HG03103 (cell line): ENCODE measurements around the gene CEND1.

Source experiments
- ATAC-seq: cut with Tn5 transposase; IDR thresholded peaks from one replicate; pipeline ENCODE4 v1.9.1; 2021; ENCODE audit warnings: low read depth; ENCODE audit not compliant: unreplicated experiment

The CEND1 gene

DNA sequence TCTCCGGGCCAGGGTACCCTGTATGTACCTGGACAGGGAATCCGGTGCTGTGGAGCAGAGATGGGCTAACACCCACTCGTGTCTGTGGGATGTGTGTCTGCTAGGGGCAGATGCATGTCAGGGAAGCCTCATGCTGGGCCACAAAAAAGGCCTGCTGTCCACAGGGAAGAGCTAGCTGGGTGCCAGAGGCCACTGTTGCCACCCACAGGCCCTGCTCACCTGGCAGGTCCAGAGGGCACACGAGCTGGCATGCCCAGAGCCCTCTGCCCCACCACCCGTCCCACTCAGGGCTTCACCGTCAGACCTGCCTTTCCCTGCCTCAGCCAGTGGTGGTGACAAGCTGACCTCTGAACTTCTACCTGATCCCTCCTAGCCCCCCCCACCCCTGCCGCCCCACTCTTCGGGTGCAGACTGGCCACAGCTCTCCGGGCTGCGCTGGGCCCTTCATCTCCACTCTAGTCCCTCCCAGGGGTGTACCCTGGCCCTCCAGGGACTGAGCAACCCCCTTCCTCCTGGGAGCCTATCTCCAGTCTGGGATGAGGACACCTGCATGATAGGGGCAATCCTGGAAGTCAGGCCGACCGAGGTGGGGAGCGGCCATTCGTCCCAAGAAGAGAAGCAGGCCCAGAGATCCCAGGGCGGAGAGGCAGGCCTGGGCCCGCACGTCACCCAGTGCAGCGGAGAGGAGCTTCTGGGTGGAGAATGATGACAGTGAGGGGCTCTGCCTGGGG is 6.8 kb upstream of the CEND1 start:
- ATAC-seq = no peak

DNA sequence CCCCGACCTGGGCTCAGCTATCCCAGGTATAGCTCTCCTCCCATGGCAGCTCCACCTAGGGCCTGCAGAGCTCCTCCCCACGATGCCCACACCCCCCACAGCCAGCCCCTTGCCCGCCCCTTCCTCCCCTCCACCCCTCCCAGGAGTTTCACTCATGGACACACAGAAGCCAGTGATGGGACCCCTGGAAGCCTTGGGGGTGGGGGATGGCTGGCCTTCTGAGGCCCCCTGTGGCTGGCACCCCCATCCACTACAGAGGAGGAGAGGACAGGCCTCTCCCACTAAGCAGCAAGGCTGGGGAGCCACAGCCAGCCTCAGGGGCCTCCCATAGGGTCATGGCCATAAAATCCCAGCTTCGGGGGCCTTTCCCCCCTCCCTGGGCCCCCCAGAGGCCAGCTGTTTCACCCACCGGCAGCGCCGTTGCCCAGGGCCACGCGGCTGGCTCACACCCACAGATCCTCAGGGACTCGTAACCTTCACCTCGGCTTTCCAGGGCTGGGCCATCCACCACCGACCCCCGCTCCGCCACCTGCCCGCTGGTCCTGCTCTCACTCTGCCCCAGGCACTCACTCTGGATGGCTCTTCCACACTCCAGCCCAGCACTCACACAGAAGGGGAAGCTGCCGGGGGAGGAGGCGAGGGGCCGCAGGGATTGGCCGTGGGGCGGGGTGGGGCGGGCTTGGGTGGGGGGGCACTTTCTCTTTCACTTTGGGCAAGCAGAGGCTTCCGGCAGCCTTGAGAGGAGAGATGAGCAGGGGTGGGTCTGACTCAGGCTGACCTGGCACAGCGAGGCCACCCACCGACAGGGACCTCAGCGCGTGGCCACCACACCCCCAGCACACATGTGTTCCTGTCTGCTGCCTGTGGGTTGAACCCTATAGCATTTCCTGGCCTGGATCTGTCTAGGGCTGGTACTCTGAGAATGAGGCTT is 6.0 kb upstream of the CEND1 start:
- no peak for ATAC-seq

DNA sequence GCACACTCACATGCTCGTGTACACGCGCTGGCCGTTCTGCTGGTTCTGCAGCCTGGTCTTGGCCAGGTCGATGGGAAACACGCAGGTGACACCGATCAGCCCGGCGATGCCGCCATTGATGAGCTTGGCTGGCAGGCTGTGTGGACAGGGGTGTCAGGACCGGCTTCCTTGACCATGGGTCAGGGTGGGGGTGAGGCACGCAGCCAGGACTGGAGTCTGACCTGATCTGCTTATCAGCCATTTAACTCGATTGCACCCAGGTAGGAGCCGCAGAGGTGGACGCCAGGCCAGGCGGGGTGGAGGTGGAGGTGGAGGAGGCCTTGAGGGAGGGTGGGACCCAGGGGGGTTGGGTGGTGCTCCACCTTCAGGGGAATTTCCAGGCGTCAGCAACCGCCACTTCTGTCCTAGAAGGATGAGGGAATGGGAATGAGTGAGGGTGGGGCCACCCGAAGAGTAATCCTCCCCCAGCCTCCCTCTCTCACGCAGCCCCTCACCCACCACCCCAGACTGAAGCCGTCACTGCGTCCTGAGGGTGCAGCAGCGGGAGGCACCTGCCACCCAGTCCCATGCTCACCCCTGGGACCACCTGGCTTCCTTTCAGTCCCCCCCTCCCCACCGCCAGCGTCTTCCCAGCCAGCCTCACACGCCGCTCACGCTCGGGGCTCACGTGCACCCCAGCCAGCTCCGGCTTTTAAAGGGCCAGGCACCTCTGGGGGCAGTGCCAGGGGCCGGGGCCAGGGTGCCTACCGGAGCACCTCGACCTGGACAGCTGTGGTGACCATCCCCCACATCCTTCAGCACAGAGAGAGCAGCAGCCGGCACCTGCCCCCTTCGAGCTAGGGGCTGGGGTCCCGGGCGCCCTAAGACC is 5.1 kb upstream of the CEND1 start:
- ATAC-seq = no peak

DNA sequence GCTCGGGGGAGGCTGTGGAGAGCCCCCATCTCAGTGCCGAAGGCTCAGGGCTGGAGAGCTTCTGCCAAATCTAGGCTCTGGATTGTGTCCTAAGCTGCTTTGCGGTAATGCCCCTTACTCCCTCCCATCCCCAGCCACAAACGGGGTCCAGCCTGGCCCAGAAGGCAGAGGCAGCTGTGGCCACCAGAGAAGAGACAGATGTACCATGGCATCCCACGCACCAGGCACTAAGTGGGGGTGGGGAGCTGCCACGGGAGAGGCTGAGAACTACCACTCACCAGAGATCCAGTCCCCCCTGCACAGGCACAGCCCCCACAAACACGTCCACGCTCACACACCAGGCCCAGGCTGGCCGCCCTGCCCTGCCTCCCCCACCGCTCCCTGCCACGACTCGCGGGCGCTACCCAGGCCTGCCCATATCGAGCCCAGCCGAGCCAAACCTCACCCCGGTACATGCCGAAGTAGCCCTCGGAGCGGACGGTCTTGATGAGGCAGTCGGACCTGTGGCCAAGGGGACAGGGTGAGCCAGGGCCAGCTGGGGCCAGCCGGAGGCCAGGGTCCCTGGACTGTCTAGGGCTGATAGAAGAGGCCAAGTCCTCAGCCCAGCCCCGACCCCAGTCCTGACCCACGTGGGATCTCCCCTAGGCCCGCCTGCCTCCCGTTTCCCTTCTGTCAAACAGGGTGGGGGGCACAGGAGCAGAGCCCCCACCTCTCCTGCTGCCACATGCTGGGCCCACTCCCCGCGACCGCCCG is 4.3 kb upstream of the CEND1 start:
- ATAC-seq = no peak

DNA sequence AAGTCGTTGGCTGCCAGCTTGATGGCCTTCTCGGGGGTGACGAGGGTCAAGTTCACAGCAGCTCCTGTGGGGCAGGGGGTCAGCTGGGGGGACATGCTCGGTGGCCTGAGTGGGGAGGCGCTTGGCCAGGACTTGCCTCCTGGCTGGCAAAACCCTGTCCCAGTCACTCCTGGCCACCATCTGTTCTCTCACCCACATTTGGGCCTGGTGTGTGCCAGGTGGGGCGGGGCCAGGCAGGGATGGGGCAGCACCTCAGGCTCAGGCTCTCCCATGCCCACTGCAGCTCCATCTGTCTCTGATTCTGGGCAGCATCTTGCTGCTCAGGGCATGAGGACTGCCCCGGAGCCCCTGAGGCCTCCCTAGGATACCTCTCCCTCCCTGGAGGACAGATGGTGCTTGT is 3.7 kb upstream of the CEND1 start:
- ATAC-seq = no peak

DNA sequence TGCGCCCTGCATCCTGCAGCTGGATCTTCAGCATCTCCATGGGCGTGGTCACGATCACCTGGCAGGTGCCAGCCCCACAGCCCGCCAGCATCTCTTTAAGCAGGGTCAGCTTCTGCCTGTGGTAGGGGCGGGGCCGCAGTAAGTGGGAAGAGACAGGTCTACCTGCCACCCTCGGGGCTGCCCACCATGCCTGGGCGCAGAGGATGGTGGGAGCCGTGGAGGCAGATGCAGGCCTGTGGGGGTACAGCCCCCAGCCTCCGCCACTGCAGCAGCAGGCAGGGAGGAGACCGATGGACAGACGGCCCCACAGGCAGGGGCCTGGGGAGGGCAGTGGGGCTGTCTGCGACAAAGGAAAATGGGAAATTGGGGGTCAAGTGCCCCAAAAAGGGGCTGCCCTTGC is 3.0 kb upstream of the CEND1 start:
- ATAC-seq = no peak

DNA sequence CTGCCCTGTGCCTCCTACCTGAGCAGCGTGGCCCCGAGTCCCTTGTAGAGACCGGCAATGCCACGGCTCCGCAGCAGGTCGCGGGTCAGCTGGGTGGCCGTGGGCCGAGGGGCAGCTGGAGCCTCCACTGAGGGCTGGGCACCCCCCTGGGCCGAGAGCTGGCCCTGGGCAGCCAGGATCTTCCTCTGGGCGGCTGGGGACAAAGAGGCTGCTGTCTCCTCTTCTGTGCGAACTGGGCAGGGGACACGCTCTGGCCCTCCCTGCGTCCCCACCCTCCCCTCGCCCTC is 2.6 kb upstream of the CEND1 start:
- no peak for ATAC-seq

DNA sequence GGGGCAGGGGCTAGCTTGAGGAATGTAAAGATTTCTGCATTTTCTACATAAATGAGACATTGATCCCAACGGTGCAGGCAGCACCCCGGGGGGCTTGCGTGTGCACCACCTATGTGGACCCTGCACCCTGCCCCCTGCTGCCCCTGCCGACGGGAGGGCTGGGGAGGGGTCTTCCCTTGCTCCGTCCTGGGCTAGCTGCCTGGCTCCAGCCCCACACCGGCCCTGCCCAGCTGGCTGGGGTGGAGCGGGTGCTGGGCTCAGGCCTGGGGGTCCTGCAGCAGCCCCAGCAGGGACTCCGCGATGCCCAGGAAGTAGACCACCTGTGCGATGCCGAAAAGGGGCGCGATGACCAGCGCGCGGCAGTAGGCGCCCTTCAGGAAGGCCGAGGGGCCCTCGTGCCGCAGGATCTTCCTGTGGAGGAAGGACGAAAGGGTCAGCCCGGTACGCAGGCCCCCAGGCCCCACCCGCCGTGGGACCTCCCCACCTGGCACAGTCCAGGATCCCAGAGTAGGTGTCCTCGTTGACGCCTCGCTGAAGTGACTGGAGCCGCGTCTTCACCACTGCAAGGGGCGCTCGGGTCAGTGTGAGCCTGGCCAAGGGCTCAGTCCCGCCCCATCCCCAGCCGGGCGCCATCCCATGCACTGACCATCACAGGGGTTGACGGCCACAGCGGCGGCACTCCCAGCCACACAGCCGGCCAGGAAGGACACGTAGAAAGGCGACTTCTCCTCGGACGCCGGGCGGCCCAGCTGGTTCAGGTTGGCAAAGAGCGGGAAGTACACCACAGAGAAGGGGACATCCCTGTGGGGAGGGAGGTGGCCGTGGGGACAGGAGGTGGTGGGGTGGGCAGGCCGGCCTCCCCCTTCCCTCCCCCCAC is 2.0 kb upstream of the CEND1 start:
- no peak for ATAC-seq

DNA sequence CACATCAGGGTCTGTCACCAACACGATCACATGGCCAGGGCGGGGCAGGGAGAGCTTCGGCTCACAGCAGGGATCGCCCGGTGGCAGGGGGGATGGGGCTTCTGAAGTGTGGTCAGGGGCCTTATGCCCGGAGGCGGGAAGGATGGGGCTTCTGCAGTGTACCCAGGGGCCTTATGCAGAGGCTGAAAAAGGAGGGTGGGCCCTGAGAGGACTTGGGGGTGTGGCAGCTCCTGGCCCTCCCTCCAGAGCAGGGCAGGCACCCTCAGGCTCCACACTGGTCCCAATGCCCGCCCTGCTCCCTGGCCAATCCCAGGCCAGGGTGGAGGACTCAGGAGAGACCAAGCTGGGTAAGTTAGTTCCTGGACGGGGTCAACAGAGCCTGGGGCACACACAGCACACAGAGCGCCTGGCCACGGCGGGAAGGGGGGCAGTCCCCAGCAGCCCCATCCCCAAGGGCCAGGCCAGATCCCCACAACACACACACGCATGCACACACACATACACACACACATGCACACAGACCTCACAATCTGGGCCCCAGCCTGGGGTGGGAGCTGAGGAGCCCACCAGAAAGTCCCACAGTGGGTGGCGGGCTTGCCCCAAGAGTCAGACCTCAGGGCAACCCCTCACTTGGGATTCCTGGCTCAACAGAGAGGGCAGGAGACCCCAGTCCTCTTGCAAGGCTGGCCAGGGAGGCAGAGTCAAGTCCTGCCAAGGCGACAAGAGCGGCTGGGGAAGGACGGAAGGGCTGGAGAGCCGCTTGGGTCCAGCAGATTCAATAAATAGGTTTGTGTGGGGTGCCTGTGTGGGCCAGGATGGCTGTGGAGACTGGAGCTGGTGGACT is 1.1 kb upstream of the CEND1 start:
- no peak for ATAC-seq

DNA sequence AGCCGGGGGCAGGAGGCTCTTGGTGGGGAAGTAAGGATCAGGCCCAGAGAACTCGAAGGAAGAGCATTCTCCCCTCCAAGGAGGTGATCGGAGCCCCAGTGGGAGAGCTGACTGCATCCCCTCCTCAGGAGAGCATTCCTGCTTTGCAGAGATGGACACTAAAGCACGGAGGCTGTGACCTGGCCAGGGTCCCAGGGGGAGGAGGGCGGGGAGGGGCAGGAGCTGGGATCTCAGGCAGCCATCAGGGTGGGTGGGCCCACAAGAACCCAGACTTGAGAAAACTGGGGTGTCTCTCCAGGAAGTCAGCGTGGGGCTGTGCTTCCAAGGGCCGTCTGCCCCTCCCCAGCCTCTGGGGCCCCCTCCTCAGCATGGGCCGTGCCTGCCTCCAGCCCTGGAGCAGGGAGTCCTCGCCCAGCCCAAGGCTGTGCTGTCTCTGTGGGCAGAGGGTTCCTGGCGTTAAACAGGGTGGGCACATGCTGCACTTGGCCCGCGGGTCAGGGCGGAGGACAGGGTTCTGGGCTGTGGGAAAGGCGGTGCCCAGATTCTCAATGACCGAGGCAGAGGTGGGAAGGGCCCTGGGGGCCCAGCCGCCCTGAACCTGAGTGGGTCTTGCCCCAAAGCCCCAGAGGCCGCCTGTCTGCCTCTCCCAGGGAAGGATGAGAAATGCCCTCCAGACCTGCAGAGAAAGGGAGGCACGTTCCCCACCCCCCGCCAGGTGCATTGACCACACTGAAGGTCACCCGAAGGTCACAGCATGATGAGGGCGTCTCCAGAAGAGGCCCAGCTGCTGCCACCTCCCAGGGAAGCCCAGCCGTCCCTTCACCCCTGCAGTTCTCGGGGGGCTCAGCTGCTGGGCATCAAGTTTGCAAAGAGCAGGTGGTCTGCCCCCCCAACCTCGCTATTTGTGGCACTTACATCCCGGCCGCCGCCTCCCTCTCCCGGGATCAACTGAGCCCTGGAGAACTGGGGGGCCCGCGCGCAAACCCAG is 643 bp downstream of the CEND1 start:
- ATAC-seq = no peak

DNA sequence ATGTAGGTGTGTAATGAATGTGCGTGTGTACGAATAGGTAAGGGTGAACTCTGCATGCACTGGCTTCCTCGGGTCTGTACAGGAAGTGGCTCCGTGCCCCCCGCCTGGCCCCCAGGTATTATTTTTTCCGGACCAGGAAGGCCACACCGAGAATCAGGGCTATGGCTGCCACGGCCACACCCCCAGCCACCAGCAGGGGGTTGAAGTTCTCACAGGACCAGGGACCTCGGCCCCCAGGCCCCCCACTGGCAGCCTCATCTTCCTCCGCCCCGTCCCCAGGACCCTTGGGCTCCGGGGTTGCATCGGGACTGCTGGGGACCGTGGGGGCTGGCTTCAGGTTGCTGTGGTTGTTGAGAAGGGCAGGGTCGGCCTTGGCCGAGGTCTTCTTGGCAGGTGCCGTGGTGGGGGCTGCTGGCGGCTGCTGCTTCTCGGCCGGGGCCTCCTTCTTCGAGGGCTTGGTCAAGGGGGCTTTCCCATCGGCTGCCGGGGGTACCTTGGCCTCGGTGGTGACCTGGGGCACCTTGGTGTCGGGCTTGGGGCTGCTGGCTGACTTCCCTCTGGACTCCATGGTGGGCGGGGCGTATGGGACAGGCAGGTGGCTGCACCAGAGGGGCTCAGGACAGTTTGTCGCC is 1.8 kb downstream of the CEND1 start:
- no peak for ATAC-seq

DNA sequence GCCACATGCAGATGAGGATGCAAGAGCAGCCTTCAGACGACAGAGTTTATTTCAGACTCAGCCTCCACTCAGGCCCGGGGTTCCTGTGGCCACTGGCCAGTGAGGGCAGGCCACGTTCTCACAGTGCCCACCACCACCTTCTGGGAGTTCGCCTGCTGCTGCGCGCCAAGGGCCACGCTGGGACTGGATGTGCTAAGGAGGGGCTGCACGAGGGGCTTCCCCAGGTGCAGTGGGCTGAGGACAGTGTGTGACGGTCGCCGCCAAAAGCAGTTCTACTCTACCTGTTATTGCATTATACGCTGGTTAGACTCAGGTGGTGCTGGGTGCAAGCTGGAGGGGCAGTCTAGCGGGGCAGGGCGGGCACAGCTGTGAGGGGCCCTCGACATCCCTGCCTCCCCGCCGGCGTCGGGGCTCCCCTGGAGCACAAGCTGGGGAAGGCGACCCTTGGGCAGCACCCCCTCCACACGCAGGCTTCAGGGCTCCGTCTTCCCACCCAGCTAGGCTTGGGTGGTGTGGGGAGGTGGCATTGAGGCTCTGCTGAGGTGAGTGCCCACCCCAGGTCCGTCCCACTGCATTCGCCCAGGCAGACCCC is 2.7 kb downstream of the CEND1 start:
- no peak for ATAC-seq

DNA sequence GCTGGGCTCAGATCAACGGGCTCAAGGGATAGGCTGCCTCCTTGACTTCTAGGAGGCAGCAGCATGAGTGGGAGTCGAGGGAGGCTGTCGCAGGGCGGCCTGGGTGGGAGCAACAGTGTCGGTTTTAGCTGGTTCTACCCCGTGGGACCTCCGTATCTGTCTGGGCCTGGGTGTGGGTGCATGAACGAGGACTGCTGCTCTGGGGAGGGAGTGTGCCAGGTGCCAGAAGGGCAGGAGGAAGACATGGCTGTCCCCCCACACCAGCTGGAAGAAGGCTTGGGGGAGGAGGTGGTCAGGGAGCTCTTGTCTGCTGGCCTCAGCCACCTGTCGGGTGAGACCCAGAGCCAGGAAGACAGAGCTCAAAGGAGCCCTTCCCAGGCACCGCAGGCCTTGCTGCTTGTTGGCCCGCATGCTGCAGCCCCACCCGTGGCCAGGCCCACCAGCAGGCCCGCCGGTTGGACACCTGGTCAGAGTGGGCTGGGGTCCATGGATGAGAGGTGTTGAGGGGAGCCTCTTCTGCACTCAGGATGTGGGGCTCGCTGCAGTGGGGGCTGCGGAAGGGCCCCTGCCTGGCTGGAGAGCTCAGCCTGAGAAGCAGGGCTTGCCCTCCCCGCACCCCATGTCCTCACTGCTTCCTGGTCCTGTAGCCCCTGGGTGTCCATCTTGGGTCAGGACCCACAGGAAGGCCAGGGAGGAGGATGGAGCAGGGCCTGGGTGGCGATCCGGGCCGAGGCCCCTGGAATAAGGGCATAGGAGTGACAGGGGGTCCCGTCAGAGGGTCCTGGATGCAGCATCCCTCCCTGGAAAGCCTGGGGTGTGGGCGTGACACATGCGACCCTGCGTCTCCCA is 3.4 kb downstream of the CEND1 start:
- no peak for ATAC-seq

DNA sequence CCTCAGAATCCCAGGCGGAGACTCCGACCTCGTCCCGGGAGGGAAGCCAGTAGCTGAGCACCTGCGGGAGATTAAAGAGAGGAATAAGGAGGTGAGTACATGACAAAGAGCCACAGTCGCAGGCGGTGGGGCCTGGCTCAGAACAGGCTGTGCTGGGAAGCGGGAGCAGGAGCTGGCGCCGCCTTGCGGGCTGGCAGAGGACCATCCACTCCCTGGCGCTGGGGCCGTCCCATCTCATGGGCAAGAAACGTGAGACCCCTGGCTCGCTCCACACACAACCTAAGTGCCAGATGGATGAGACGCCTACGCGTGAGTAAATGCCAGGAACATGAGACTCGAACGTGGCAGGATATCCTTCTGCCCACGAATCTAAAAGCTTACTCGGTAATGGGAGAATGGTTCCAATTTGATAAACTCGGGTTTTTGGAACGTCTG is 6.3 kb downstream of the CEND1 start:
- ATAC-seq = no peak

DNA sequence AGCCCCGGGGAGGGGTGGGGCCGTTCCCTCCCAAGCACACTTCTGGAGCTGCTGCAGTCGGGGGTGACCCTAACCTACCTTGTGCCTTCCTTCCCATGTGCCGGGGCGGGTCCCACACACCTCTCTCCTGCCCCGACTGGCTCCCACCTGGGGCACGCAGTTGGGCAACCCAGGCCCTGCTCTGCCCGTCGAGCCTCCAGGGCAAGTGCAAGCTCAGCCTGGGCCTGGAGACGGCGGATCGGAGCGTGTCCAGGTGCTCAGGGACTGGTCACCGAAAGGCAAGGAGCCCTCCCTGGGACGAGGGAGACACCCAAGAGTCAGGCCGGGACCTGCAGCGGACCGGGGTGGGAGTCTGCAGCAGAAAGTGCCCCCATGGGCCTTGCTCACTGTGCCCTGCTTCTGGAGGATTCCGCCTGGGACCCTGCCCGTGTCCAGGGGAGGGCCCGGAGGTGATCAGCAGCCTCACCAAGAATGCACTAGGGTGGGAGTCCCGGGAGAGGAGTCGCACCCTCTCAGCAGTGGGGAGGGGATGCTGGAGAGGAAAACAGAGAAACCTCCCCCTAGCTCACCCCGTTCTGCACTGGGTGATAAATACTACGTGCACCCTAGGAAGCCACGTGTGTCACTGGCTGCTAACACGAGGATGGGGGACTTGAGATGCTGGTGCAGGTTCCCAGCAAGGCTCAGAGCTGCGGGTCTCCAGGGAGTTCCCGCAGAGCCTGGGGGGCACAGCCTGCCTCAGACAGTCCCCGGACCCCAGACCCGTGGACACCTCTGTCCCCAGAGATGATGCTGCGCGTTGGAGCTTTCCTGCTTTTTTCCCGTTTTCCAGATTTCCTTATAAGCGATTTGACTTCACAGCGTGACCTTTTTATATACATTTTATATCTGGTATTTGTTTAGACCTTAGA is 7.4 kb downstream of the CEND1 start:
- no peak for ATAC-seq
